GM21619 (cell line): ENCODE data around the gene TCEAL9.
"Not testable (repeated sequence)": the region's sequence is repeated elsewhere in the genome, so short reads cannot be mapped to it uniquely, and the experiment has no call there.

Experiments used
- ATAC-seq: cut with Tn5 transposase; IDR thresholded peaks from one replicate; pipeline ENCODE4 v1.9.1; 2021; ENCODE audit not compliant: unreplicated experiment

TCEAL9 gene

DNA sequence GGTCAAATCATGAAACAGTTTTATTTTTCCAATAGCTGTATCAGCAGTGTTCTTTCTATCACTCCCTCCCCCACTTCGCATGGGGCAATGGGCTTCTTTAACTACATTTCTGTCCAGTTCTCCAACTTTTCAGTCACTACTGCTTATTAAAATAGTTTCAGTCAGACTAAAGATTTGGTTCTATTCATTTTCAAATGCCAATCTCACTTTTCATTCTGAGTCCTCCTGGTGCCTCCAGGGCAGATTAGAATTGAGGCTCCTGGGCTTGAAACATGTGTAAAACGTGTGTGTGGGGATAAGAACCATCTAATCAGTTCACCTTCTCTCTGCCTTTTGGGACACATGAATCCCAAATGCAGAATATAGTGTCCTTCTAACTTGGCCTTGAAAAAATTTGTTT lies 16.6 kb downstream of the TCEAL9 start:
- ATAC-seq = no peak

- ATAC-seq = no peak
Measured at GRCh38 chrX:103373581-103373980, 17.3 kb downstream of the TCEAL9 start.

GRCh38 chrX:103376118-103376978 lies 20.0 kb downstream of the TCEAL9 start, which contains the start of gene BEX3:
Gene BEX3, plus strand, starts transcription at chrX:103376538. Its CDS starts 984 bp downstream, at chrX:103377522.
- ATAC-seq = no peak

- ATAC-seq = no peak
Measured at GRCh38 chrX:103376979-103377324, 20.6 kb downstream of the TCEAL9 start.

GRCh38 chrX:103378990-103379389 lies 22.7 kb downstream of the TCEAL9 start:
- ATAC-seq = no peak

DNA sequence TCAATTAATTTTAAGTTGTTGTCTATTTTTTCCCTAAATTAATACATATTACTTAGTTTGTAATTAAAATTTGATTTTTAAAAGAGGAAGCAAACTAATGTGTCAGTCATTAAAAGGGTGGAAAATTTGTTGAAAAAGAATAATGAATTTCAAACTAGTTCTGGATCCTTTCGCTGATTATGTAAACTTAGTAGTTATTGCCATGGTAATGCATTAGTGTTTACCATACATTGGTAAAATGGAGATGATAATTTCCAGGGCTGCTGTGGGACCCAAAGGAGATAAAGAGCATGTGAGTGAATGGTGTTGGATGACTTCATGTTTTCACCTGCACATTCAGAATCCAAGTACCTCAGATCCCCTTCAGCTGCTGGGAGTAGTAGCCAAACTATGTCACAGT lies 26.6 kb downstream of the TCEAL9 start:
- ATAC-seq = no peak

DNA sequence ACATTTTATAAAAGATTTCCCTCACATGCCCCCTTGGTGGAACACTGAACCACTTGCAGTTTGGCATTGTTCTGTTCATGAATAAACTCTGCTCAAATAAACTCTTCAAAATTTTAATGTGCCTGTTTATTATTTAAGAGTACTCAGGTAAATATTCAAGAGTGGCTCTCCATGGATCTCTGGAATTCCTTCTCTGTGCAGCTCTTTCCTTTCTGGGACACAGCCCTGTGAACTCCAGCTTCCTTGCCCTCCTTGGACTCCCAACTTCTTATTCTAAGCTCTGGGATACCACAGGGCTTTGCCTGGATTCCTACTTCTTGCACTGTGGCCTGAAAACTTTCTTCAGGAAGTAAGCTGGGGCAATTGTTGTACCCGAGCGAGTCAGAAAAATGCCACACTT lies 28.4 kb downstream of the TCEAL9 start:
- no peak for ATAC-seq

DNA sequence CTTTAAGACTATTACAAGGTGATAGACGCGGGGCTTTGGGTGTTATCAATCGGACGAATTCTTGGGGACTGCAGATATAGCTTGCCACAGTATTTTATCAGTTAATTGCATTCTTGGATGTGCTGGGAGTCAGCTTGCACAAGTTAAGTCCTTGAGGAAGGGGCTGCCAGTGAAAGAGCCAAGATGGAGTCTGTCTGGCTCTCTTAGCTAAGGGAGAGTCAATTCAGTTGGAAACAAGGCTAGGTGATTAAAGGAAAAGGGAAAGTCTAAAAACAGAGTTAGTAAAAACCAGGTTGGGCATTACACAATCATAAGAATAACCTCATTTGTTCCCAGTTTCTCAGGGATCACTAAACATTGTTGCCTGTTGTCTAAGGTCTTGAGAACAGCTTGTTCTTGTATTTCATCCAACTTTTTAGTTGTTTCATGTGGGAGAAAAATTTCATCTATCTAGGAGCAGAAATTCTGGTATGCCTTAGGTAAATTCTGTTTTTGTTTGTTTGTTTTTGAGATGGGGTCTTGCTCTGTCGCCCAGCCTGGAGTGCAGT lies 29.1 kb downstream of the TCEAL9 start:
- ATAC-seq = not testable (repeated sequence)

DNA sequence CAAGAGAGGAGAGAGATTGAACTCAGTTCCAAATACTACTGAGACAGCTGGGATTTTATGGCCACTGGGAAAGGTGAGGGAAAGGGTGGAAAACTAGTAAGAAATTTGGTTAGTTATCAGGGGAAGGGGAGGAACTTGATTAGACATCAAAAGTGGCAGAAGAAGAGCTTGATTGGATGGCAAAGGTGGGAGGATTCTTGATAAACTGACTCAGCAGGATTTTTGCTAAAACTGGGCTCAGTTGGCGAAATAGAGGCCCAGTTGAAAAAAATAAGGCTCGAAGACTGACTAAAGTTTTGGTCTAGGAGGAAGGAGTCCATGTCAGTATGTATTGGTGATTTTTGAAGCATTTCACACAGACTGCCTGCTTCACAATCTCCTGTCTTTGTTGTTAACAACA lies 30.0 kb downstream of the TCEAL9 start:
- no peak for ATAC-seq

GRCh38 chrX:103393487-103393886 lies 37.2 kb downstream of the TCEAL9 start:
- no peak for ATAC-seq

GRCh38 chrX:103396186-103396585 lies 39.9 kb downstream of the TCEAL9 start:
- ATAC-seq = no peak

GRCh38 chrX:103396660-103397059 lies 40.4 kb downstream of the TCEAL9 start:
- no peak for ATAC-seq

DNA sequence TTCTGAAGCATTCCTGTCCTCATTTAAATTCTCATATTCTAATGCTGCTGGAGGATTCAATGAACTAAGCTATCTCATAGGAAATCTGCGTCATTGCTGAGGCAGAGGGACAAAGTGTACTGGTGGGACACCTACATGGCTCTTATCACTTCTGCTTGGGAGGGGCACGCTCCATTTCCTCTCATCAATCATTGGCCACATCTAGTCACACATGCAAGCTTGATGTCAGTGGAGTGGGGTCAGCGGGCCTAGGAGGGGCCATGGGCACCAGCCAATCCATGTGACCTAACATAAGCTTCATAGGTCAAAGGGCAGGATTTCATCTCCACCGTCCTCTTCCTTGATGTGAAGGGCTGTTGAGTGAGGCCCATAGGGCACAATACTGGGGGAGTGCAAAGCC lies 41.4 kb downstream of the TCEAL9 start:
- no peak for ATAC-seq

- ATAC-seq = no peak
Measured at GRCh38 chrX:103398421-103398864, 42.1 kb downstream of the TCEAL9 start.

DNA sequence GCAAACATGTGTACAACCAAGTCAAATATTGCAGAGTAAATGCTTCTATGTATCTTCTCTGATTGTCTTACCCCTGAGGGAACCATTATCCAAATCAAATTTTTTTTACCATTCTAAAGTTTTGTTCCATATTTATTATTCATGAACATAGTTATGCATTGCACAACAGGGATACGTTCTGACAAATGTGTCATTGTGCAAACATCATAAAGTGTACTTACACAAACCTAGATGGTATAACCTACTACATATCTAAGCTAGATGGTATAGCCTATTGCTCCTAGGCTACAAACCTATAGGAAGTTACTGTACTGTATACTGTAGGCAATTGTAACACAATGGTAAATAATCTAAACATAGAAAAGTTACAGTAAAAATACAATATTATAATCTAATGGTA lies 43.4 kb downstream of the TCEAL9 start:
- ATAC-seq = no peak

GRCh38 chrX:103400931-103401330 lies 44.6 kb downstream of the TCEAL9 start:
- no peak for ATAC-seq

DNA sequence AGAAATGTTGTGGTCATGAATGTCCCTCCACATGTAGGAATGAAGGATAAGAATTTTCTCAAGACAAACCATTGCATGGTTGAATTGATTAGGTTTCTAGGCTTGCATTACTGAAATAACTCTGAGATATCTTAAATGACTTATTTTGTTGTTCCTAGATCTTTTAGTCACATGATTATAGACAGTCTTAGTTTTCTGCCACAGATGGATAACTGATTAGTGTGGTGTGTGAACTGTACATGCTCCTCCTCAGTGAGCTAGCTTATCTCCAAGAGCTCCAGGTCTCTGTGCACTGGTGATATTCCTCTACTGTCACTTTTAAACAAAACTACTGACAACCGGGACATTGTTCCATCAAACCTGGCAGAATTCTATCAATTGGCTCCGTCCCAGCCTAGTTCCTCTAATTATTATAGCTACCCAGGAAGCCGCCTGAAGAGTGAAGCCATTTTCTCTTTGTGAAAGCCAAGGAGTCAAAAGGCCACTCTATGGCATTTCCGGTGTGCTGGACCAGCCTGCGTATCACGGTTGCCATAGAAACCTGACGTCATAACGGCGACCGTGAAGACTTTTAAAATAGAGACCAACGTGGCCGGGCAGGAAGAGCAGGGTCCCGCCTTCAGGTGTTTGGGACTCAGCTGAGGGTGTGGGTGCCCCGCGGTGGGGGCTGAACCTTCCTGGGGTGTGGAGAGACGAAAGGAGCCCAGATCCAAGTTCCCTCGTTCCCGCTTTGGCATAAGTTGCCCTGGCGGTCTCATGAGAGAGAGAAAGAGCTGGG lies 48.1 kb downstream of the TCEAL9 start:
- peak; percentile 99 for ATAC-seq

DNA sequence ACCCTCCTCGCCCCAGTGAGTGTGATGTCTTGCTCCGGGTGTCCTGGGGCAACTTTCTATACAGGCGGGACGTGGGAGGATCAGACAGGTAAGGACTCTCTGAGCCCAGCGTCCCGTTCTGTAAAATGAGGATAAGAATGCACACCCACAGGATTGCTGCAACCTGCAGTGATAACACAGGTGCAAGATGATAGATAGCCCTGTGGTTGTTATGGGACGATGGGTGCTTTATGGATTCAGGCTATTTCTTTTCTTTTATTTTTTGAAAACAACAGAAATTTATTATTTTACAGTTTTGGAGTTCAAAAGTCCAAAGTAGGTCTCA lies 48.7 kb downstream of the TCEAL9 start:
- ATAC-seq = no peak

- no peak for ATAC-seq
Measured at GRCh38 chrX:103406256-103406655, 50.0 kb downstream of the TCEAL9 start.

GRCh38 chrX:103407776-103408175 lies 51.5 kb downstream of the TCEAL9 start:
- no peak for ATAC-seq
